Measurements from ENCODE around the gene MEGF10. TPM values are rescaled to one million over a fixed set of nuclear protein-coding genes. Genes with fewer than 3 reads are reported as not detected.

MEGF10 gene
- total and polyA plus RNA-seq, 10 of the 15 experiments (the other 5 are each of a cell fraction or from before 2014, with no cell fraction given): 0.03 to 0.21 (median 0.05) TPM; not detected in 5

- TF ChIP-seq ZNF592 (IDR thresholded peaks at IDR 0.05) (no peak), EP300 (IDR thresholded peaks at IDR 0.05; ENCODE audit: borderline replicate concordance in 1 of 2, control insufficient read depth in 1 of 2, low read depth in 2 of 2, low read length in 2 of 2) (no peak), NFIC (IDR thresholded peaks at IDR 0.05; ENCODE audit: low read depth, low read length) (no peak), NFYA (IDR thresholded peaks at IDR 0.05; ENCODE audit: borderline replicate concordance, low read depth, low read length) (no peak), RELA (IDR thresholded peaks at IDR 0.05; ENCODE audit: borderline replicate concordance, partially characterized antibody) (no peak)
These were observed 35.8 kb downstream of the MEGF10 start (continued) for GRCh38 chr5:127326431-127326830.

- H4K20me1 ChIP-seq (ENCODE audit: control insufficient read depth, insufficient read depth): no peaks in the 10 kb centered on the region
- H3K79me2 ChIP-seq (ENCODE audit: control insufficient read depth, insufficient read depth, low read length): no peaks in the 10 kb centered on the region
- no peak for DNase-seq (ENCODE audit: low read depth, low spot score)
- no peak overlapping the region for H3K4me3 ChIP-seq
- RAD21 ChIA-PET (ENCODE audit: unreplicated experiment): no interaction called here
- ATAC-seq: no peak
- no peak overlapping the region for H3K4me2 ChIP-seq (ENCODE audit: control insufficient read depth, insufficient read depth)
- WGBS (ENCODE audit: insufficient coverage, insufficient replicate concordance, low lambda C conversion rate, missing lambda C conversion rate): 0% methylated on average over 1 of the region's 1 CpG
- BruUV-seq (replicated peaks): no TSS peak
- no peaks in the 10 kb centered on the region for H3K4me1 ChIP-seq (ENCODE audit: control insufficient read depth, insufficient read depth, low read length)
- CTCF ChIA-PET: interaction anchor here (1.3 kb wide), 1 partner anchor 13 kb away, joined by 3 read pairs; no protein-coding TSS in a partner anchor
- H3K27ac ChIP-seq (ENCODE audit: control insufficient read depth, insufficient read depth): no peak overlapping the region
- no peak for FAIRE-seq
- POLR2A ChIA-PET: interaction anchor here (0.6 kb wide), 1 partner anchor 704 kb away, joined by 5 read pairs; no protein-coding TSS in a partner anchor
- H2AFZ ChIP-seq (ENCODE audit: control insufficient read depth, low read depth, low read length): no peak overlapping the region
- intact Hi-C loops (cut with micrococcal nuclease; ENCODE audit: unreplicated experiment): no loop called here
- no peak overlapping the region for H3K9ac ChIP-seq (ENCODE audit: control insufficient read depth, insufficient read depth, low read length)
- H3K9me3 ChIP-seq (replicated peaks; ENCODE audit: control insufficient read depth, insufficient read depth, low read length): no peaks in the 10 kb centered on the region
- SMC1A ChIA-PET (ENCODE audit: uncharacterized antibody, unreplicated experiment): no interaction called here
- no peaks in the 10 kb centered on the region for H3K27me3 ChIP-seq (replicated peaks in 1 of 2; ENCODE audit: control insufficient read depth in 2 of 2, insufficient read depth in 2 of 2, low read length in 1 of 2)
- in situ Hi-C loops (cut with MboI): no loop called here
- no peaks in the 10 kb centered on the region for H3K36me3 ChIP-seq (ENCODE audit: control insufficient read depth in 2 of 2, insufficient read depth in 2 of 2, low read length in 1 of 2)
- no peak for TF ChIP-seq TCF3 (IDR thresholded peaks at IDR 0.05; ENCODE audit: borderline replicate concordance, insufficient read depth, low read depth, low read length)
- TF ChIP-seq PAX5 (IDR thresholded peaks at IDR 0.05; ENCODE audit: borderline replicate concordance, low read depth, low read length): no peak
- TF ChIP-seq STAT1 (conservative IDR thresholded peaks at IDR 0.05): no peak
- no peak for TF ChIP-seq MYC (IDR thresholded peaks at IDR 0.05; ENCODE audit: insufficient read depth, insufficient read length, insufficient replicate concordance, low read length, severe bottlenecking)
- TF ChIP-seq ESRRA (IDR thresholded peaks at IDR 0.05; ENCODE audit: low read length): no peak
- no peak for TF ChIP-seq RELA (IDR thresholded peaks at IDR 0.05; ENCODE audit: borderline replicate concordance, partially characterized antibody)
- no peak for TF ChIP-seq MXI1 (IDR thresholded peaks at IDR 0.05; ENCODE audit: low read depth, low read length)
- no peak for TF ChIP-seq SRF (IDR thresholded peaks at IDR 0.05; ENCODE audit: low read depth in 2 of 2, low read length in 2 of 2)
- no peak for TF ChIP-seq TCF7 (IDR thresholded peaks at IDR 0.05; ENCODE audit: borderline replicate concordance)
- TF ChIP-seq SKIL (IDR thresholded peaks at IDR 0.05; ENCODE audit: low read depth, poor library complexity, severe bottlenecking): no peak
- no peak for TF ChIP-seq IKZF2 (IDR thresholded peaks at IDR 0.05)
These were observed 36.6 kb downstream of the MEGF10 start for GRCh38 chr5:127326976-127327755.
